GM18502 (cell line): ENCODE measurements around the gene TET3.

Experiments used
- ATAC-seq: cut with Tn5 transposase; IDR thresholded peaks from one replicate; pipeline ENCODE4 v1.9.1; 2021; ENCODE audit warnings: mild to moderate bottlenecking; ENCODE audit not compliant: unreplicated experiment, poor library complexity

Gene TET3

GRCh38 chr2:74027496-74027895 lies 42.8 kb downstream of the TET3 start:
- ATAC-seq, result no peak

GRCh38 chr2:74028290-74028689 lies 43.6 kb downstream of the TET3 start:
- no peak for ATAC-seq

- no peak for ATAC-seq
Observed at GRCh38 chr2:74028741-74029140, 44.0 kb downstream of the TET3 start.

- ATAC-seq, result no peak
Observed at GRCh38 chr2:74029714-74030397, 45.1 kb downstream of the TET3 start.

- ATAC-seq, result no peak
Observed at GRCh38 chr2:74031221-74031620, 46.5 kb downstream of the TET3 start.

- ATAC-seq, result no peak
Observed at GRCh38 chr2:74031959-74032287, 47.2 kb downstream of the TET3 start.

GRCh38 chr2:74033375-74033774 lies 48.7 kb downstream of the TET3 start:
- no peak for ATAC-seq
